Head of caudate nucleus (tissue), 42 donors: ENCODE measurements around the gene CTNNA3.

Experiments
- DNase-seq, 42 donors: peaks; one replicate each; pipeline versions ENCODE4 v3.0.0 to v3.0.0-alpha.2; 2020 to 2021; ENCODE audit warnings: mixed read lengths in 7 of 42
- intact Hi-C: fragments of 100-400 bp; cut with DNase I; formaldehyde crosslinking; loops from one replicate; pipeline ENCODE4 v1.15.0; 2022

CTNNA3 gene

DNA sequence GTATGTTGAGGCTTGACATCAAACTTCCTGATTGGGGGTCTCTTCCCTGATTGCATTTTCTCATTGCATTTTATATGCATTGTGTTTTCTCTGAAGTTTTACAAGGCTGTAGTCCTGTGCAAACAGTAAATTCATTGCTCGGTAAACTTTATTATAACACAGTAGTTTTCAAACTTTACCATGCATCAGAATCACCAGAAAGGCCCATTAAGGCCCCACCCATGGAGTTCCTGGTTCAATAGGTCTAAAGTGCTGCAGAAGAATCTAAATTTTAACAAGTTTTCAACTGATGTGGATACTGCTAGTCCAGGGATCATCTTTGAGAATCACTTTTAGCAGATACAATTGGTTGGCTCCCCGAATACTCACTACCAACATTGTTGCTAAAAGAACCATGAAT, 1404.9 kb downstream of the CTNNA3 start:
- no peak for DNase-seq
- intact Hi-C loops: no loop called here

DNA sequence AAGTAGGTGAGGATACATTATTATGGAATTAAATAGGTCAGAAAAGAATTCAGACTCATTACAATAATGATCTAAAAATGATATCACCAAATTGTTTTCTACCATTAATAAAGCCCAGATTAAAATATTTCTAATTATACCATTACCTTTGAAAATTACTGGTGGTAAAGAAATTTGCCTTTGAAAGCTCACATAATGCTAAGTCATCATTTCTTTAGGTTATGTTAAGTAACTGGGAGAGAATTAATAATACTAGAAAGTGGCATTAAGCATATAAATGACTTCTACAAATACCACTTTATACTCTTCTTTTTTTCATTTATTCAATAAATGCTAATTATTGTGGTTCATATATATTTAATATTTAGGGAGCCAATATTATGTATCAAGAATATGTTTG, 1411.4 kb downstream of the CTNNA3 start:
- intact Hi-C loops: no loop called here
- DNase-seq: no peak

DNA sequence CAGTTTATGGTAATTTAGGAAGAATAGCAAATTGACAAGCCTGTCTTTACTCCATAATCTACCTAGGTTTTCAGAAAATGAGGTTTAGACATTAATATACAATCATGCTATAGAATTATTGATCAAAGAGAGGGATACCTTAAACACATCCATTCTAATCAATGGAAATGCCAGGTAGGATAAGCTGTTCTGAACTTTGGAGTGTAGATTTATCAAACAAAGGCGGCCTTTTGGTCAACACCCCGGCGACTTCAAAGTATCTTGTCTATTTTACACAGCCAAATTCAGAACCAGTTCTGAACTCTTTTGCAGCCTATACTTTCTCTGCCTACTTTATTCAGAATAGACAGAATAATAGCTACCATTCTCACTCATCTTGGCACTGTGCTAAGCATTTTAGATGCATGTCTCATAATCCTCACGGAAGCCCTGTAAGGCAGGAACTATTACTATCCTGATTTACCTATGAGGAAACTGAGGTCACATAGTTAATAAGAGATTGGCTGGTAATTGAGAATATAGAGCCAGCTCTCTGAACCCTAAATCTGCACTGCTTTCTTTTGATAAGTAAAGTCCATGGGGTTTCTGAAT, 1412.0 kb downstream of the CTNNA3 start:
- intact Hi-C loops: no loop called here
- DNase-seq: no peak

DNA sequence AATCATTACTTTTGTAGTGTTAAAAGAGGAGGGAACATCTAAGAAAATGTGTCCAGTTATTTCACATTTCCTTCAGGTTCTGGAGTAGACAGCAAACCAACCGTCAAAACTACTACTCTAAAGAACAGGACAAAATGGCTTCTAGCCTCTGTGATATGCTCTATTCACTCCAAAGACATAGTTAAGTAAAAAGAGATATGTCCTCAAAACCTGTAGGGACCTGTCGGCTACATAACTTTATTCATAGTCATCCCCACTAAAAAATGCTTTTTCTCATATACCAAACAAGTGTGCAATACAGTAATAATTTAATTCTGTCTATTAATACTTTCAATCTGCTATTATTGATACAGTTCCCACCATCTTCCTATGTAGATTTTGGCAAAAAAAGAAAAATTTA, 1412.9 kb downstream of the CTNNA3 start:
- DNase-seq: no peak
- intact Hi-C loops: no loop called here

DNA sequence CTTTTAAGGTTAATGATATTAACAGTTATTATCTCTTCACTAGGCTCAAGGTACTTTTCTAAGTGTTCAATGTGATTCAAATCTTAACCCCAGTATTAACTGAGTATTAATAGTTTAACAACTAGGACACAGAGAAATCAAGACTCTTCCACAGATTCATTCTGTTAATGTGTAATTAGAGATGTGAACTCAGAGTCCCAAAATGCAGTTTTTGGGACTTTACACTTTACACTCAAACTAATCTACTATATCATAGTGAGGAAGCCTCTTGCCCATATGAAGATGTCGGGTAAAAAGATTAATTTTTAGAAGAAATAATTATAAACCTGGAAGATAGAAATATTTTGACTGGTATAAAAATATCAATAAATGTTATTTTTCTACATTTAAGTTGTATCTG, 1414.7 kb downstream of the CTNNA3 start:
- intact Hi-C loops: no loop called here

DNA sequence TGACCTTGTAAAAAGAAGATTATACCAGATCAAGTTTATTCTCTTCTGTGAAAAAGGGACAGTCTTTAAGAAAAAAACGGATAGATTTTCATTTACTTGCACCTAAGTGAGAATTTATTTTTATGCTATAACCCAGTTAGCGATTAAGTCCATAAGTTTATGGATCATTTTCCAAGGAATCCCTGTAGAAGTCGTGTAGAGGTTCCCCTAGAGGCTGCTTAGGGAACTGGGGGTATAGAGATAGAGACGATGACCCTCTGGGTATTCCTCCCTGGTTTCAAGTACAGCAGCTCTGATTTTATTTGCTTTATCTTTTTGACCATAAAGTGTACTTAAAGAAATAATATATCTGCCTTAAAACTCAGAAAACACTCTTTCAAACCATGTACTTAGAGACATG, 1418.5 kb downstream of the CTNNA3 start:
- no peak for DNase-seq
- intact Hi-C loops: no loop called here

More for the DNA sequence above, 1414.7 kb downstream of the CTNNA3 start:
- DNase-seq: no peak

DNA sequence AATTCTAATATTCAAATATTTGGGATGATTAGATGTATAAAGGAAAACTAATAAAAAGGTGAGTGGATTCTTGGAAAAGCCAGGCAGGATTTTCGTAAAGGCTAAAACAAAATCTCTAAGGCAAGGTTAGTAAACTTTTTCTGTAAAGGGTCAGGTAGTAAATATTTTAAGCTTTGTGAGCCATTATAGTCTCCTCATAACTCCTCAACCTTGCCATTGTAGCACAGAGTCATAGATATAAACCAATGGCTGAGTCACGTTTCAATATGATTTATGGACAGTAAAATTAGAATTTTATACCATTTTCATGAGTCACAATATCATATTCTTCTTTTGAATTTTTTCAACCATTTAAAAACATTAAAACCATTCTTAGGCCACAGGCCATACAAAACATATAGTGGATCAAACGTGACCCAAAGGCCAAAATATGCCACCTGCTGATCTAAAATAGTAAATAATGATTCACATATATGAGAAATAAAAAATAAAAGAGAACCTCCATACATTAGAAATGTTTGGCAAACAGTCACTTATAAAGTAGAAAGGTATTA, 1422.0 kb downstream of the CTNNA3 start:
- no peak for DNase-seq
- intact Hi-C loops: no loop called here

DNA sequence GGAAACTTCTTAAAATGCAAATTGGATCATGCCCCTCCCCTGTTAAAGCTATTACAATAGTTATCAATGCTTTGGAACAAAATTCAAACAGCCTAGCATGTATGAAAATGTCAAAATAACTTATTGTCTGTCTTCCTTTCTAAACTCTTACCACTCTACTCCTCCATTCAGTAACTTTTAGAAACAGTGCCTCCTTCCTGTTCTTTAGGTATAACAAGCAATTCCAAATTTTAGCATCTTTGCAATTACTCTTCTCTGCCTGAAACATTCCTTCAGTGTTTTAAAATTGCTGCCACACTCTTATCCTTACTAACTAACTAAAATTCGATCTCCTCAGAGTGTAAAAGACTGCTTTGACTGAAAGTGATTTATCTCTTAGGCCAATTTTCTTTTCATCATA, 1430.6 kb downstream of the CTNNA3 start:
- intact Hi-C loops: no loop called here
- no peak for DNase-seq

DNA sequence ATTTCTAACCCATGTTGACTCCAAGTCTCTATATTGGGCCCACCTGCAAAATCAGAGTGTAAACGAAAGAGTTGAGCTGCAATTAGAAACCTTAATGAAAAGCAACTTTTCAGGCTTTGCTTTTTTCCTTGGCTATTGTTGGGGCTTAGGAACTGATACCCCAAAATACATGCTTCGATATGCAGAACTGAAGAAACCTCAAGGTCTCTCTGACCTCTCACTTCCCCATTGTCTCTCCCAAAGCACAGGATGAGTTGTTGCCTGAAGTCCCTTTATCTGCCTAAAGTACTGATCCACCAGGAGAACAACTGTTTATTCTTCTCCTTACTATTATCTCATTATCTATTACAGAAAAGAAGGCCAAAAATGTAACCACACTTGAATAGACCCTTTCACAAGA, 1436.2 kb downstream of the CTNNA3 start:
- intact Hi-C loops: no loop called here
- DNase-seq: no peak

DNA sequence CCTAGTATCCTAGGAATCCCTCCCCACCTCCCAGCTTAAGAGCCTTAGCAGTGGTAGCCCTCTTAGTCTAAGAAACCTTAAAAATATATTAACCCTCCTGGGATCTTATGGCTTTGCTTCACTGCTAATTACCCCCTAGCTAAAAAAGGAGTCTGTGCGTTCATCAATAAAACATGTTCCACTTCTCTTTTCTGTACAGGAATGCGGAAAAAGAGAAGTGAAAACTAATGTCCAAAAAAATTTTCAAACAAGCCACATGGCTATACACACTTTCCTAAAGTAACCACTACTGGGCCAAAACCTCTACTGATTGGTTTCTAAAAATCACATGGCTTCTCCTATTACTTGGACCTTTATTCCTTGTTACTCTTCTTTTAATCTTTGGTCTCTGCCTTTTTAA, 1437.3 kb downstream of the CTNNA3 start:
- intact Hi-C loops: no loop called here
- no peak for DNase-seq

DNA sequence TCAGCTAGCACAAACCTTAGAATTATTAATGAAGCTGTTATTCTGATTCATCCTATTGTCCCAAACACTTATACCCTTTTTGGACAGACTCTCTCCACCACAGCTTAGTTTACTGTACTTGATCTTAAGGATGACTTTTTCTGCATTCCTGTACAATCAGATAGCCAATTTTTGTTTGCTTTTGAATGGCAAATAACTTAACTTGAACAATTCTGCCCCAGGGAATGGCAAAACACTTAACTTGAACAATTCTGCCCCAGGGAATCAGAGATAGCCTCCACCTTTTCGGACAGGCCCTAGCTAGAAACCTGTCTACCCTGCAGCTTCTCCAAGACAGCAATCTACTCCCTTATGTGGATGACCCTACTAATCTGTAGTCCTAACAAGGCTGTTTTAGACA, 1438.2 kb downstream of the CTNNA3 start:
- intact Hi-C loops: no loop called here
- no peak for DNase-seq

DNA sequence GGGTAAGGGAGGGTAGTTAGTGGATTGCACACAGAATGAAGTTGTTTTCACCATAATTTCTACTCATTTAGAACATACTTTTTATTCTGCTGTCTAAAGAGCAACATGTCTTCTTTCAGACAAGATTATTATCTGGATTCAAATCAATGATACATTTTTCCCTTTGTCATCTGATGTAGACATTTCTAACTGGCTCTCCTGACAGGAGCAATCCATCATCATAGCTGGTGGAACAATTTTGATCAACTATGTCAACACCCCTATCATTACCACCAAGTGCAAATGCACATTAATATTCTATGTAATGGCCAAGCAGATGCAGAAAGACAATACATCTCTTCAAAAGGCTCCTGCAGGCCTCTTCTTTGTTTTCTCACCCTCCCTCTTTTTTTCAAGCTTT, 1443.0 kb downstream of the CTNNA3 start:
- intact Hi-C loops: no loop called here
- DNase-seq: no peak

DNA sequence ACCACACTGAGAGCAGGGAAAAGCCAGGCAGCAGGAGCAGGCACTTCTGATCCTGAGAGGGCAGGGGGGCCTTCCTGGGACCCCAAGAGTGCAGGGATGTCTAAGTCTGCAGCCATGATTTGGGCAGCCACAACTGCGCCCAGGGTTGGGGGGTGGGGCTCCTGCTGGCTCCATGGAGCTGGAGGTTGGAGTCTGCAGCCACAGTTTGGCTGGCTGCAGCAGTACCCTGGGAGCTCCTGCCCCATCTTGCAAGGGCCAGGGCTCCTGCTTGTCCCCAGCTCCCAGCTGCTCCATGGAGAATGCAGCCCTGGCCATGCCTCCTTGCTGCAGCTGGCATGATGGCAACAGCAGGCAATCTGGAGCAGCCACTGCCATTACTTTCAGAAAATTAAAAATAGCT, 1449.8 kb downstream of the CTNNA3 start:
- intact Hi-C loops: no loop called here

DNA sequence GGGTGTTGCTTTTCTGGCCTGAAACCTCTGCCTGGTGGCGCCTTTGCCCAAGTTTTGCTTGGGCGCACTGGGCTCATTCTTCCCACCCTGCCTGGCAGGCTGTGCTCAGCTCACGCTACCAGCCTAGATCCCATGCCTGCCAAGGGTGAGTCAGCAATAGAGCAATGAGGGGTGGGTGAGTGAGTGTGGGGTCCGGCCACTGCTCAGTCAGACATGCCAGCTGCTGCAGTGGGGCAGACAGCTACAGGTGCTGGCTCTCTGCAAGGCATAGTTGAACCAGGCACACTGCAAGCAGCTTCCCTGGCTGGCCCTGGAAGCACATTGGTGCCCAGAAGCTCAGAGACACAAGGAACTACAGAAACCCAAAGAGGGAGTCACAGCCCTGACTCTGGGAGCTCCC, 1451.0 kb downstream of the CTNNA3 start:
- no peak for DNase-seq
- intact Hi-C loops: no loop called here

More for the DNA sequence above, 1449.8 kb downstream of the CTNNA3 start:
- DNase-seq: no peak

DNA sequence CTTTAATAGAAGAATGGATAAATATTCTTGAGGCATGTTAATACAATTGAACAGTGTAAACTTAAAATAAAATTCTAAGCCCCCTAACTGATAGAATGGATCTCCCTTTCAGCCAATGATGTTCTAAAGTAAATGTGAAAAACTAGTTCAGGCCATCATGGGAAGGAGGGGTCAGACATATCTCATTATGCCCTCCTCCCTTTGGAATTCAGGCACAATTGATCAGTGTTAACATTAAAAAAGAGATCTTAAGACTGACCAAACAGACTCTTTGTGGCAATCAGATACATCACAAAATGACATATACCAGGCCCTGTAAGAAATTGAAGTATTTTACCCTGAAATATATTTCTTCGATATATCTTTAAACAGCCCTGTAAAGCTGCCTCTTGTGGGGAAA, 1453.1 kb downstream of the CTNNA3 start:
- intact Hi-C loops: no loop called here
- DNase-seq: no peak

DNA sequence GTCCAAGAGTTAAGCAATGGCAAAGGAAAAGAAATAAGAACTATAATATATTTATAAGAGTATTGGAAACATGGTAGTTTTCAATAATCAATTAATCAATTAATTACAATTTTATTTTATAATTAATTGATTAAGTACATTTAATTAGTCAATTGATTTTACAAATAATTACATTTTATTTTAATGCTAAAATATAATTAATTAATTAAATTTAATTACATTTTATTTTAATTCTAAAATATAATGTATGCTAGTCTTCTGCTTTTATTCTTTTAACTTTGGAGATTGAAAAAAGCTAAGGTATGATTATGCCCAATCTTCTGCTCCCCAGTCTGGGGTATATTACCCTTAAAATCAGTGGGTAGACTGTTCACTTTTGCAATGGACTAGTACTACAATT, 1456.9 kb downstream of the CTNNA3 start:
- no peak for DNase-seq
- intact Hi-C loops: no loop called here

DNA sequence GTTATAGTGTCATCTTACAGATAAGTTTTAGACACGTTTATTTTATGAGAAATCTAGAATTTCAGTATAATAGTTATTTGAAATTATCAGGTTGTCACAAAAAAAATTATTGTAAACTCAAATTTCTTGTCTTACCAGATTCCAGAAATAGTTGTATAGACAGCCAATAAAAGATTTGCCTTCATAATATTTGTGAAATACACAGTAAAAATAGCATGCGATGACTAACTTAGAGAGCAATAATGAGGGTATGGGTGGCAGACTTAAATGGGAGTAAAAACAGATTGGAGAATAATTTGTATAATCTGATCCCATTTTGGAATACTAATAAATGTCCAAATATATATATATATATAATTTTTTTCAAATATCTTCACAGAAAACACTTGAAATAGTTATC, 1457.7 kb downstream of the CTNNA3 start:
- DNase-seq: no peak
- intact Hi-C loops: no loop called here

DNA sequence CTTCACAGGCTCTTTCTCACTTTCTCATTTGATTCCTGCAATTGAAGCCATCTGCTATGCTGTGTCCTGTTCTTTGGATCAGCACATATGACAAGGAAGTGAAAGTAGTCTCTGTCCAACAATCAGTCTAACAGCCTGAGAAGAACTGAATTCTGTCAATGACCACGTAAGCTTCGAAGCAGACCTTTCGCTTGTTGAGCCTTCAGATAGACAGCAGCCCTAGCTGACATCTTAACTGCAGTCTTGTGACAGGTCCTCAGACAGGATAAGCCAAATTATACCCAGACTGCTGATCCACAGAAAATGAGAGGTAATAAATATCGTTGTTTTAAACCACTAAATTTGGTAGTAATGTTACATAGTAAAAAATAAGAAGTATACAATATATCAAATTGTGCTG, 1461.1 kb downstream of the CTNNA3 start:
- no peak for DNase-seq
- intact Hi-C loops: no loop called here

DNA sequence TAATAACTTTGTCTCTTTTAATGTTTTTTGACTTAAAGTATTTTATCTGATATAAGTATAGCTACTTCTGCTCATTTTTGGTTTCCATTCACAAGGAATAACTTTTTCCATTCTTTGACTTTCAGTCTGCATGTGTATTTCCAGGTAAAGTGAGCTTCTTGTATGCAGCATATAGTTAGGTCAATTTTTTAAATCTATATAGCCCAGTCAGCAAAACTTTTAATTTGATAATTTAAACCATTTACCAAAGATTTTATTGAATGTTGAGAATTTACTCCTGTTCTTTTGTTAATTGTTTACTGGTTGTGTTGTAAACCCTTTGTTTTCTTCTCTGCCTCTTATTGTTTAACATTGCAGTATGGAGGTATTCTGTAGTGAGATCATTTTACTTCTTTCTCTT, 1467.1 kb downstream of the CTNNA3 start:
- DNase-seq: no peak
- intact Hi-C loops: no loop called here

DNA sequence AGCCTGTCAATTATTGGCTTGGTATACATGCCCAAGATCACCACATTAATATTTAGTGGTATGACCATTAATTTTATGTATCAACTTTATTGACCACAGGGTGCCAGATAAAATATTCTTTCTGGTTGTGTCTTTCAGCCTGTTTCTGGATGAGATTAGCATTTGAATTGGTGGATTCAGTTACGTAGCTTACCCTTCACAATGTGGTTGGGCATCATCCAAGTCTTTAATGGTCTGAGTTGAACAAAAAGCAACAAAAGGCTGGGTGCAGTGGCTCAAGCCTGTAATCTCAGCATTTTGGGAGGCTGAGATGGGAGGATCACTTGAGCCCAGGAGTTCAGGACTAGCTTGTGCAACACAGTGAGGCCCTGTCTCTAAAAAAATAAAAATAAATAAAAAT, 1472.3 kb downstream of the CTNNA3 start:
- intact Hi-C loops: no loop called here
- DNase-seq: no peak

DNA sequence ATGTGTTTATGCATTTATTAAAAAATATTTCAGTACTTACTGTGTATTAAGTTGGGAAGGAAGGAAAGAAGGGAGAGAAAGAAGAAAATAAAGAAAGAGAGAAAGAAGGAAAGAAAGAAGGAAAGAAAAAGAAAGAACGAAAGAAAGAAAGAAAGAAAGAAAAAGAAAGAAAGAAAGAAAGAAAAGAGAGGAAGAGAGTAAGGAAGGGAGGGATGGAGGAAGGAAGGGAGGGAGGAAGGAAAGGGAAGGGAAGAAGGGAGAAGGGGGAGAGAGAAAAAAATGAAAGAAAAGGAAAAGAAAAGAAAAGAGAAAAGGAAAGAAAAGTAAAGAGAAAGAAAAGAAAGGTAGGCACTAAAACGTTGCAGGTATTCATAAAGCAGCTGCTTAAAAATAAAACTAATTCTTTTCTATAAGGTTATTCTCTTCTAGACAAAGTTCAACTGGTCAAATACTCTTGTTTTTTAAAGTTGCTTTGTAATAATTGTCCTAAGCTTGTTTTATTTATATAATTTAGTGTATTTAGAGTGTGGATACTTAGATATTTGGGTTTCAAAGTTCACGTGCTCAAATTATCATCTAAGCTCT, 1473.4 kb downstream of the CTNNA3 start:
- intact Hi-C loops: no loop called here

More for the DNA sequence above, 1473.4 kb downstream of the CTNNA3 start:
- no peak for DNase-seq
